Measurements from ENCODE around the gene GTF2F2.

GTF2F2 gene

DNA sequence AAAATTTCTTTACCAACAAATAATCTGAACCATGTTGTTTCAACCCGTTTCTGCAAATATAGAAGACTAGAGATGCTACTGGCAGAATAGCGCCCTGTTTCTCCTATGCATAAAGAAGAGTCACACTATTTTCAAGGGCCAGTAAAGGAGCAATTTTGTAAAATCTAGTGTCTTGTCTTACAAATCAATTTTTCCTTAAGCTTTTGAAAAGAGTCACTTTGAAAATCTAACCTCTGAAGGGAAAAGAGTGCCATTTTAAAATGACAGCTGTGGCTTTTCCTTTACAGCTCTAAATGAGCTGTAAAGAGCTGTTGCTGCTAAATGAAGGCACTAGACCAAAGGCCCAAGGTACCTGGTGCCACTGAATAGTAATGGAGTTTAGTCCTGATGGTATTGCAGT lies 16.9 kb upstream of the GTF2F2 start:
- TF ChIP-seq, protein P1, sequence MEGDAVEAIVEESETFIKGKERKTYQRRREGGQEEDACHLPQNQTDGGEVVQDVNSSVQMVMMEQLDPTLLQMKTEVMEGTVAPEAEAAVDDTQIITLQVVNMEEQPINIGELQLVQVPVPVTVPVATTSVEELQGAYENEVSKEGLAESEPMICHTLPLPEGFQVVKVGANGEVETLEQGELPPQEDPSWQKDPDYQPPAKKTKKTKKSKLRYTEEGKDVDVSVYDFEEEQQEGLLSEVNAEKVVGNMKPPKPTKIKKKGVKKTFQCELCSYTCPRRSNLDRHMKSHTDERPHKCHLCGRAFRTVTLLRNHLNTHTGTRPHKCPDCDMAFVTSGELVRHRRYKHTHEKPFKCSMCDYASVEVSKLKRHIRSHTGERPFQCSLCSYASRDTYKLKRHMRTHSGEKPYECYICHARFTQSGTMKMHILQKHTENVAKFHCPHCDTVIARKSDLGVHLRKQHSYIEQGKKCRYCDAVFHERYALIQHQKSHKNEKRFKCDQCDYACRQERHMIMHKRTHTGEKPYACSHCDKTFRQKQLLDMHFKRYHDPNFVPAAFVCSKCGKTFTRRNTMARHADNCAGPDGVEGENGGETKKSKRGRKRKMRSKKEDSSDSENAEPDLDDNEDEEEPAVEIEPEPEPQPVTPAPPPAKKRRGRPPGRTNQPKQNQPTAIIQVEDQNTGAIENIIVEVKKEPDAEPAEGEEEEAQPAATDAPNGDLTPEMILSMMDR (IDR thresholded peaks at IDR 0.05; ENCODE audit: unreplicated experiment in 3 of 3), result no peak
- Mint-ChIP-seq H3K27me3 (ENCODE audit: low read depth) (no peaks in the 10 kb centered on the region), H3K27ac (no peak overlapping the region), H3K4me3 (no peak overlapping the region), H3K9me3 (no peaks in the 10 kb centered on the region), H3K36me3 (ENCODE audit: low read depth) (no peaks in the 10 kb centered on the region), H3K4me1 (peaks cover 14% of the 10 kb centered on the region)

DNA sequence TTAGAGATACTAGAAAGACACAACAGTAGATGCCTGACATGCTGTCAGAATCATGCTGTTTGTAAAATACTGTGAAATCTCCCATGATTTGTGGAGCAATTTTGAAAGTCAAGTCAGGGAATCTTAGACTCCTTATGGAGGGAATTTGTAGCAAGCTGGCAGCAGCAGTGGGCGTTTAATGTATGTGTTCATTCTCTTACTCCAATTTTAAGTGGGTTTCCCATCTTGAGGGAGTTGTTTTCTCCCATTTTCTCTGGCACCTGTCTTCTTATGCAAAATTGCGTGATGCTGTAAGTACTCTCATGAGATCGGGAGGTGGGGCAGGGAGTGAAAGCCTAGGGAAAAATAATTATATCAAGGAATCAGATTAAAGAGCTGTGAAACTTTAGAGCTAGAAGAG lies 16.0 kb upstream of the GTF2F2 start:
- Mint-ChIP-seq H3K4me3 (no peak overlapping the region), H3K27me3 (ENCODE audit: low read depth) (no peaks in the 10 kb centered on the region), H3K27ac (peak overlapping the region in 1 of 3 experiments; percentile 20), H3K36me3 (ENCODE audit: low read depth) (no peaks in the 10 kb centered on the region), H3K4me1 (peaks cover 14% of the 10 kb centered on the region), H3K9me3 (no peaks in the 10 kb centered on the region)
- TF ChIP-seq, protein P1 (IDR thresholded peaks at IDR 0.05; ENCODE audit: unreplicated experiment in 3 of 3), result no peak

DNA sequence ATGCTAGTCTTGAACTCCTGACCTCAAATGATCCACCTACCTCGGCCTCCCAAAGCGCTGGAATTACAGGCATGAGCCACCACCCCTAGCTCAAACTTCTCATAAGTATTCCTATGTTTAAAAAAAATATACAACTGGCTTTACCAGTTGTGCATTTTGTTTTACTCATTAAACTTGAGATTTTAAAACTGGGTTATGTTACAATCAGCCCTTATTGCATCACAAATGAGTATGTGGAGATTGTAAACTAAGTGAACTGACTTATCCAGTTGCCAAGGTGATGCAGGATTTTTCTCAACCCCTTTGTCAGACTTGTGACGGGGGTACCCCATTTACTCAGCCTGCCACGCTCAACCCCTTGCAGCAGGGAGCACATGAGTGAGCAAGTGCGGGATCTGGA lies 14.4 kb upstream of the GTF2F2 start:
- Mint-ChIP-seq H3K4me3 (no peak overlapping the region), H3K9me3 (no peaks in the 10 kb centered on the region), H3K4me1 (peaks cover 14% of the 10 kb centered on the region), H3K27me3 (ENCODE audit: low read depth) (no peaks in the 10 kb centered on the region), H3K36me3 (ENCODE audit: low read depth) (no peaks in the 10 kb centered on the region), H3K27ac (no peak overlapping the region)
- TF ChIP-seq, protein P1 (IDR thresholded peaks at IDR 0.05; ENCODE audit: unreplicated experiment in 3 of 3), result no peak

DNA sequence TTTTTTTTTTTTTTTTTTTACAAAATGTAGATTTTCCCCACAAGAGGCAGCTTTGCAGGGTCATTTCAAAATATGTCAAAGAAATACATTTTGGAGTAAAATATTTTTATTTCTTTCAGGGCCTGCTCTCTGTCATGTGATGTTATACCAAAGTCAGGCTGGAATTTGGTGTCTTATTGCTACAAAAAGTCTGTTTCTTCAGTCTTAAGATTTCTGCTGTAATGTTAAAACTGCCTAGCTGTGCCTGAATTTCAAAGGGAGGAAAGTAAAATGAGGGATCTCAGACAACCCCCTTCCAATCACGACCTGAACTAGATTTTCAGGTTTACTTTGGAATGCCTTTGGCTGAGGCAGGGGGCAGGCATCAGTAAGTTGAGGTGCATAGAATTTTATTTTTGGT lies 12.8 kb upstream of the GTF2F2 start:
- Mint-ChIP-seq H3K4me3 (no peak overlapping the region), H3K9me3 (no peaks in the 10 kb centered on the region), H3K27me3 (ENCODE audit: low read depth) (no peaks in the 10 kb centered on the region), H3K36me3 (ENCODE audit: low read depth) (no peaks in the 10 kb centered on the region), H3K27ac (peak overlapping the region in 1 of 3 experiments; percentile 23), H3K4me1 (peaks cover 9% of the 10 kb centered on the region)
- TF ChIP-seq, protein P1 (IDR thresholded peaks at IDR 0.05; ENCODE audit: unreplicated experiment in 3 of 3), result no peak

DNA sequence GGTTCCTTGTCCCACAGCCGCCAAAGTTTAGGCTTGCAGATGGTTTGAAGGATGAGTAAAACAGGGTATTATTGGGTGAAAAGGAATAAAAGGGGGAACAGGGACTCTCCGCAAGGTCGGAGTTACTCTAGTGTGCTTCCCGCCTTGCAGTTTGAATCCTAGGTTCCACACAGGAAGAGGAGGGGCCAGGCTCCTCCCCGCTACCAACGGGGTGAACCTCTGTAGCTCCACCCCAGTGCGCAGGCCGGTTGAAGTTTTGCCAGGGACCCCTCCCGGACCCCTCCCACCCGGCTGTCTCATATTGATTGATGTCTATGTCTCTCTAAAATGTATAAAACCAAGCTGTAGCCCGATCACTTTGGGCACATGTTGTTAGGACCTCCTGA lies 11.6 kb upstream of the GTF2F2 start:
- Mint-ChIP-seq H3K4me1 (peaks cover 4% of the 10 kb centered on the region), H3K27me3 (ENCODE audit: low read depth) (no peaks in the 10 kb centered on the region), H3K4me3 (no peak overlapping the region), H3K9me3 (no peaks in the 10 kb centered on the region), H3K36me3 (ENCODE audit: low read depth) (no peaks in the 10 kb centered on the region), H3K27ac (peak overlapping the region in 1 of 3 experiments; percentile 34)
- TF ChIP-seq, protein P1 (IDR thresholded peaks at IDR 0.05; ENCODE audit: unreplicated experiment in 3 of 3), result no peak

DNA sequence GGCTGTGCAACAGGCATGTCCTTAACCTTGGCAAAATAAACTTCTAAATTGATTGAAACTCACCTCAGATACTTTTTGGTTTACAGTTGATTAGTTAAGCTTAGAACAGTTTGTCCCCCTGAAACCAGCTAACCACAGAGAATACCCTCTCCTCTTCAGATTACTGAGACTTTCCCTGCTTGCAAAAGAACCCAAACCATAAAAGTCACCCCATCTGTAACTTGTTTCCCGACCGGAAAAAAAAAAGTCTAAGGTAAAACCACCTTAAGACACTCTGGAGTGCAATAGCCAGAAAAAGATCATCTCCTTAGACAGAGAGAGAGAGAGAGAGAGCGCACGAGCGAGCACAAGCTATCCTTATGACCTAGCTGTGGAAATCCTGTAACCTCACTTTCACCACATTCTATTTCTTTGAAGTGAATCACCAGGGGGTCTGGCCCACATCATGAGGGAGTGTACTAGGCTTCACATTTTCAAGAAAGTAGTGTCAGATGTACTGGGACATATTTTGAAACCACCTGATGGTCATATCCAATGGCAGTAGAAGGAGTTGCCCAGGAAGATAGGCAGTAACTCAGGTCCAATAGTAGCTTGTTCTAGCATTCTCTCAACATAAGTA lies 11.1 kb upstream of the GTF2F2 start:
- Mint-ChIP-seq H3K9me3 (no peaks in the 10 kb centered on the region), H3K4me3 (no peak overlapping the region)

More for the DNA sequence above, 11.1 kb upstream of the GTF2F2 start:
- H3K27ac Mint-ChIP-seq, result peak overlapping the region in 1 of 3 experiments; percentile 34
- H3K36me3 Mint-ChIP-seq (ENCODE audit: low read depth), result no peaks in the 10 kb centered on the region
- TF ChIP-seq, protein P1 (IDR thresholded peaks at IDR 0.05; ENCODE audit: unreplicated experiment in 3 of 3), result no peak
- H3K27me3 Mint-ChIP-seq (ENCODE audit: low read depth), result no peaks in the 10 kb centered on the region
- peaks cover 2% of the 10 kb centered on the region for H3K4me1 Mint-ChIP-seq

Measured in nephron (organoid).